Liver (tissue), 9 donors: ENCODE measurements around the gene RIMS3. TPM values are rescaled to one million over a fixed set of nuclear protein-coding genes. Genes with fewer than 3 reads are reported as not detected.

Experiments
- DNase-seq: peaks from one replicate; pipeline ENCODE4 v3.0.0-alpha.2; 2017; ENCODE audit warnings: low spot score
- H3K27ac ChIP-seq, 2 donors: one replicate each; pipeline ENCODE4 v1.7.0; 2013; ENCODE audit warnings: inconsistent platforms in 2 of 2, low read length in 2 of 2, control low read depth in 1 of 2, low read depth in 1 of 2, mild to moderate bottlenecking in 1 of 2
- H3K27me3 ChIP-seq, 4 donors: one replicate each; pipeline versions ENCODE4 v1.6.1 to v1.7.0; 2013; ENCODE audit warnings: low read length in 3 of 4, inconsistent platforms in 1 of 4, mild to moderate bottlenecking in 1 of 4, moderate library complexity in 1 of 4; ENCODE audit not compliant: control insufficient read depth in 4 of 4, insufficient read depth in 4 of 4
- H3K36me3 ChIP-seq, 4 donors: one replicate each; pipeline versions ENCODE4 v1.6.1 to v1.7.0; 2013; ENCODE audit warnings: low read length in 3 of 4, mild to moderate bottlenecking in 3 of 4, low read depth in 1 of 4, moderate library complexity in 1 of 4; ENCODE audit not compliant: control insufficient read depth in 4 of 4, insufficient read depth in 3 of 4
- H3K4me1 ChIP-seq, 4 donors: one replicate each; pipeline versions ENCODE4 v1.6.1 to v1.7.0; 2013; ENCODE audit warnings: low read length in 3 of 4, mild to moderate bottlenecking in 3 of 4, moderate library complexity in 1 of 4; ENCODE audit not compliant: control insufficient read depth in 4 of 4, insufficient read depth in 4 of 4
- H3K4me3 ChIP-seq, 3 donors: one replicate each; pipeline versions ENCODE4 v1.6.1 to v1.7.0; 2013; ENCODE audit warnings: low read length in 3 of 3, control low read depth in 1 of 3, low read depth in 1 of 3, mild to moderate bottlenecking in 1 of 3
- H3K9ac ChIP-seq, 2 donors: one replicate each; pipeline ENCODE4 v1.7.0; 2013; ENCODE audit warnings: low read length in 2 of 2, mild to moderate bottlenecking in 2 of 2, moderate library complexity in 2 of 2, control low read depth in 1 of 2, low read depth in 1 of 2
- H3K9me3 ChIP-seq, 4 donors: one replicate each; pipeline versions ENCODE4 v1.6.1 to v1.7.0; 2013; ENCODE audit warnings: low read length in 3 of 4; ENCODE audit not compliant: control insufficient read depth in 4 of 4
- ATF3 ChIP-seq: IDR thresholded peaks from 2 replicates; pipeline ENCODE4 v1.6.1; 2016; ENCODE audit warnings: antibody characterized with exemption
- CTCF ChIP-seq: fragments of 150-350 bp; IDR thresholded peaks from 2 replicates; pipeline ENCODE4 v1.5.1; 2017; ENCODE audit warnings: improper control_type of control experiment, low read depth, low read length; ENCODE audit not compliant: missing input control
- EGR1 ChIP-seq, 2 donors: IDR thresholded peaks; 2 replicates each; pipeline ENCODE4 v1.6.1; 2016 to 2018; ENCODE audit warnings: antibody characterized with exemption in 2 of 2, low read depth in 2 of 2
- FOXA1 ChIP-seq: IDR thresholded peaks from 2 replicates; pipeline ENCODE4 v1.6.1; 2016; ENCODE audit warnings: antibody characterized with exemption
- FOXA2 ChIP-seq: IDR thresholded peaks from 2 replicates; pipeline ENCODE4 v1.6.1; 2016; ENCODE audit warnings: antibody characterized with exemption
- GABPA ChIP-seq, 2 donors: IDR thresholded peaks in 1 of 2; conservative IDR thresholded peaks in 1 of 2; 2 replicates each; pipeline ENCODE4 v1.6.1; 2016; ENCODE audit warnings: antibody characterized with exemption in 2 of 2, mild to moderate bottlenecking in 1 of 2, moderate library complexity in 1 of 2
- HNF4A ChIP-seq, 2 donors: conservative IDR thresholded peaks; 2 replicates each; pipeline ENCODE4 v1.6.1; 2016; ENCODE audit warnings: antibody characterized with exemption in 2 of 2, mild to moderate bottlenecking in 2 of 2
- HNF4G ChIP-seq: IDR thresholded peaks from 2 replicates; pipeline ENCODE4 v1.6.1; 2016; ENCODE audit warnings: antibody characterized with exemption
- JUND ChIP-seq, 2 donors: IDR thresholded peaks; 2 replicates each; pipeline ENCODE4 v1.6.1; 2016; ENCODE audit warnings: antibody characterized with exemption in 2 of 2
- NR2F2 ChIP-seq: IDR thresholded peaks from 2 replicates; pipeline ENCODE4 v1.6.1; 2016; ENCODE audit warnings: antibody characterized with exemption
- RAD21 ChIP-seq, 2 donors: IDR thresholded peaks; 2 replicates each; pipeline ENCODE4 v1.6.1; 2016; ENCODE audit warnings: antibody characterized with exemption in 2 of 2, mild to moderate bottlenecking in 2 of 2
- REST ChIP-seq: IDR thresholded peaks from 2 replicates; pipeline ENCODE4 v1.6.1; 2016; ENCODE audit warnings: antibody characterized with exemption, mild to moderate bottlenecking
- RXRA ChIP-seq, 2 donors: IDR thresholded peaks; 2 replicates each; pipeline ENCODE4 v1.6.1; 2017 to 2018; ENCODE audit warnings: antibody characterized with exemption in 2 of 2, mild to moderate bottlenecking in 1 of 2
- SP1 ChIP-seq: IDR thresholded peaks from 2 replicates; pipeline ENCODE4 v1.6.1; 2018; ENCODE audit warnings: antibody characterized with exemption, mild to moderate bottlenecking
- TAF1 ChIP-seq: conservative IDR thresholded peaks from 2 replicates; pipeline ENCODE4 v1.6.1; 2016; ENCODE audit warnings: antibody characterized with exemption, mild to moderate bottlenecking
- YY1 ChIP-seq: IDR thresholded peaks from 2 replicates; pipeline ENCODE4 v1.6.1; 2016; ENCODE audit warnings: antibody characterized with exemption, mild to moderate bottlenecking
- ZBTB33 ChIP-seq: IDR thresholded peaks from 2 replicates; pipeline ENCODE4 v1.6.1; 2016; ENCODE audit warnings: antibody characterized with exemption
- WGBS: extraction: QIAGEN DNeasy Blood & Tissue Kit; methylation state at CpG from one replicate; pipeline ENCODE4 v1.1.7; 2013; 5-methylcytosine and 5-hydroxymethylcytosine counted together
- polyA plus RNA-seq, 2 donors: library from polyadenylated mRNA; stranded (reverse) in 1 of 2; unstranded in 1 of 2; fragments of 200-250 nt in 1 of 2; fragments of >200 nt in 1 of 2; fragmentation: Nextera tagmentation in 1 of 2; extraction: Ambion mirVana in 1 of 2; gene quantifications; one replicate each; pipeline versions ENCODE4 v1.2.1 to v1.2.3, GENCODE V29; 2013 to 2015
- total RNA-seq, 2 donors: library from RNA; depleted of rRNA; stranded (reverse); fragments of >200 nt; gene quantifications; one replicate each; pipeline ENCODE4 v1.2.3, GENCODE V29; 2014
- donor health status: healthy.
- donor health status: healthy.
- donor health status: healthy.
- donor health status: healthy.
- donor health status: healthy.

The RIMS3 gene
- total and polyA plus RNA-seq, 4 donors: 0.22 to 2.2 (median 0.77) TPM

GRCh38 chr1:40620586-40621210, 44.8 kb downstream of the RIMS3 start:
- Histone ChIP-seq H3K36me3 (no peaks in the 10 kb centered on the region), H3K9me3 (peaks cover 0 to 5% (median 0%) of the 10 kb centered on the region in 4 donors), H3K4me3 (no peak overlapping the region), H3K27me3 (no peaks in the 10 kb centered on the region), H3K27ac (no peak overlapping the region), H3K9ac (no peak overlapping the region), H3K4me1 (peaks cover 0 to 6% (median 2%) of the 10 kb centered on the region in 4 donors)
- 88% methylated on average over 3 of the region's 3 CpGs for WGBS
- no peak for TF ChIP-seq TAF1
- TF ChIP-seq HNF4A (conservative IDR thresholded peaks at IDR 0.05): no peak
- TF ChIP-seq FOXA2: no peak
- TF ChIP-seq CTCF: no peak
- no peak for TF ChIP-seq HNF4G
- no peak for TF ChIP-seq FOXA1
- TF ChIP-seq JUND (IDR thresholded peaks at IDR 0.05): no peak
- no peak for TF ChIP-seq REST
- TF ChIP-seq YY1: no peak
- TF ChIP-seq EGR1 (IDR thresholded peaks at IDR 0.05; ENCODE audit: low read depth in 2 of 2): no peak
- TF ChIP-seq RXRA (IDR thresholded peaks at IDR 0.05): no peak
- no peak for TF ChIP-seq SP1
- no peak for TF ChIP-seq RAD21 (IDR thresholded peaks at IDR 0.05)
- TF ChIP-seq NR2F2: no peak
- DNase-seq: no peak

GRCh38 chr1:40620150-40620549, 45.3 kb downstream of the RIMS3 start:
- Histone ChIP-seq H3K27me3 (no peaks in the 10 kb centered on the region), H3K27ac (no peak overlapping the region), H3K9ac (no peak overlapping the region), H3K36me3 (no peaks in the 10 kb centered on the region), H3K4me3 (no peak overlapping the region), H3K9me3 (peaks cover 0 to 5% (median 0%) of the 10 kb centered on the region in 4 donors), H3K4me1 (peaks cover 0 to under 1% (median 0%) of the 10 kb centered on the region in 4 donors)
- DNase-seq: no peak
- 87% methylated on average over 5 of the region's 5 CpGs for WGBS
- TF ChIP-seq GABPA (IDR thresholded peaks at IDR 0.05 in 1 of 2, conservative IDR thresholded peaks at IDR 0.05 in 1 of 2): no peak
- TF ChIP-seq HNF4A (conservative IDR thresholded peaks at IDR 0.05): no peak
- no peak for TF ChIP-seq EGR1 (IDR thresholded peaks at IDR 0.05; ENCODE audit: low read depth in 2 of 2)
- TF ChIP-seq JUND (IDR thresholded peaks at IDR 0.05): no peak
- TF ChIP-seq ATF3: no peak
- TF ChIP-seq NR2F2: no peak
- TF ChIP-seq ZBTB33: no peak
- no peak for TF ChIP-seq FOXA2
- TF ChIP-seq YY1: no peak
- no peak for TF ChIP-seq TAF1
- no peak for TF ChIP-seq CTCF
- no peak for TF ChIP-seq FOXA1
- no peak for TF ChIP-seq RAD21 (IDR thresholded peaks at IDR 0.05)
- TF ChIP-seq SP1: no peak
- no peak for TF ChIP-seq HNF4G
- no peak for TF ChIP-seq REST
